ENCODE results near the gene LONP1. TPM values are rescaled to one million over a fixed set of nuclear protein-coding genes. Genes with fewer than 3 reads are reported as not detected.

The LONP1 gene
- total and polyA plus RNA-seq, 2 of the 8 experiments (the other 6 are each of a cell fraction or from before 2014, with no cell fraction given): 98.1 to 117 TPM

- no peak overlapping the region for H2BK20ac ChIP-seq (ENCODE audit: low read length)
- 85% methylated on average over 13 of the region's 25 CpGs; no CpG with 5 or more reads in 1 of the 2 experiments for WGBS, 2 experiments (ENCODE audit: extremely low coverage in 1 of 2, insufficient coverage in 1 of 2, insufficient read length in 1 of 2, insufficient replicate concordance in 2 of 2, low coverage in 1 of 2, low lambda C conversion rate in 2 of 2, missing lambda C conversion rate in 1 of 2)
- H3K23me2 ChIP-seq (ENCODE audit: low read depth, low read length): no peaks in the 10 kb centered on the region; the same call in 1 of the 2 replicates
- H3K56ac ChIP-seq (replicated peaks; ENCODE audit: insufficient read length, low read depth, low read length): no peak overlapping the region
- H3K18ac ChIP-seq (ENCODE audit: extremely low read depth, low read length): no peak overlapping the region
- FAIRE-seq: no peak
- no peak overlapping the region for H4K91ac ChIP-seq (replicated peaks; ENCODE audit: insufficient read length, low read length)
- H3K27me3 ChIP-seq (replicated peaks in 1 of 4; ENCODE audit: control insufficient read depth in 3 of 4, extremely low read depth in 1 of 4, insufficient read depth in 3 of 4, low read length in 3 of 4): no peaks in the 10 kb centered on the region
- ChIA-PET POLR2A (ENCODE audit: partially characterized antibody) (interaction anchor here (1.1 to 15.6 kb wide), 5 partner anchors 7 to 88 kb away, joined by 3 to 620 read pairs (median 10); partner anchors contain the start of genes CATSPERD, LONP1 and RPL36), CTCF (ENCODE audit: partially characterized antibody) (interaction anchor here (0.8 to 1.8 kb wide), 3 partner anchors 9 to 23 kb away, joined by 3 to 5 read pairs (median 4); partner anchors contain the start of genes CATSPERD and LONP1)
- H2BK120ac ChIP-seq (replicated peaks; ENCODE audit: low read depth, low read length): no peak overlapping the region
- no peak overlapping the region; the same call in 1 of the 2 replicates for H3K27ac ChIP-seq (ENCODE audit: low read depth, low read length)
- peak overlapping the region; percentile 52 for H2BK5ac ChIP-seq (ENCODE audit: low read depth, low read length)
- H3K9me3 ChIP-seq (ENCODE audit: insufficient read depth in 2 of 2, low read depth in 1 of 2, low read length in 1 of 2): peaks cover 0 to 4% of the 10 kb centered on the region in 2 experiments; a peak in 1 of 4 replicates
- TF ChIP-seq TCF12 (IDR thresholded peaks at IDR 0.05; ENCODE audit: low read depth, low read length): no peak
- TF ChIP-seq POLR2A (IDR thresholded peaks at IDR 0.05; ENCODE audit: control extremely low read depth in 1 of 2, low read depth in 2 of 2, low read length in 2 of 2): peak; percentile 36 to 78; a peak in 2 of 3 replicates
- TF ChIP-seq POLR2AphosphoS5 (IDR thresholded peaks at IDR 0.05; ENCODE audit: low read depth, low read length): peak; percentile 70
- H2BK15ac ChIP-seq (ENCODE audit: low read length): no peak overlapping the region
- peaks cover 0 to 18% of the 10 kb centered on the region in 2 experiments; a peak in 1 of 4 replicates for H3K79me2 ChIP-seq (ENCODE audit: control insufficient read depth in 1 of 2, insufficient read depth in 2 of 2, low read length in 2 of 2)
- H3K23ac ChIP-seq (ENCODE audit: insufficient read length): no peak overlapping the region
- no peak overlapping the region for H2BK12ac ChIP-seq (ENCODE audit: low read depth, low read length)
- no peak overlapping the region for H4K5ac ChIP-seq (ENCODE audit: insufficient read length, low read depth, low read length)
- no peak overlapping the region for H3K4me2 ChIP-seq (ENCODE audit: insufficient read depth in 1 of 2, low read depth in 2 of 2, low read length in 2 of 2)
- no peak overlapping the region for H3K4me3 ChIP-seq (ENCODE audit: extremely low read depth in 1 of 4, insufficient read depth in 2 of 4, low read depth in 3 of 4, low read length in 4 of 4)
- no peak overlapping the region for H2AK5ac ChIP-seq (ENCODE audit: low read depth, low read length)
- no peak overlapping the region for H2AFZ ChIP-seq (ENCODE audit: low read length)
- DNase-seq (ENCODE audit: low read depth in 1 of 2, low spot score in 2 of 2): no peak
- H4K8ac ChIP-seq (ENCODE audit: extremely low read depth, insufficient read depth, low read length): 0 out of 2 replicates have a peak overlapping the region, but pooled peaks have one; percentile 68
- H3K14ac ChIP-seq (ENCODE audit: insufficient read length): no peak overlapping the region
- H3K79me1 ChIP-seq (ENCODE audit: low read depth, low read length): peaks cover 6% of the 10 kb centered on the region
- H3K4me1 ChIP-seq (replicated peaks in 1 of 4; ENCODE audit: control insufficient read depth in 3 of 4, insufficient read depth in 4 of 4, low read length in 3 of 4): no peaks in the 10 kb centered on the region
- H4K20me1 ChIP-seq (replicated peaks in 1 of 2; ENCODE audit: control insufficient read depth in 1 of 2, insufficient read depth in 2 of 2, low read length in 2 of 2): peaks cover 31 to 37% of the 10 kb centered on the region in 2 experiments
- peaks cover 41 to 85% (median 71%) of the 10 kb centered on the region in 4 experiments for H3K36me3 ChIP-seq (ENCODE audit: control insufficient read depth in 2 of 4, insufficient read depth in 4 of 4, low read length in 3 of 4)
- H3K9ac ChIP-seq (replicated peaks in 1 of 4; ENCODE audit: extremely low read depth in 1 of 4, low read depth in 3 of 4, low read length in 3 of 4): no peak overlapping the region
- no peak overlapping the region for H3K4ac ChIP-seq (replicated peaks; ENCODE audit: insufficient read length, low read depth, low read length)
These were observed 22.7 kb downstream of the LONP1 start for GRCh38 chr19:5697022-5697889.

Data from H1 (cell line).